ENCODE data around the gene GOLT1A. TPM values are rescaled to one million over a fixed set of nuclear protein-coding genes. Genes with fewer than 3 reads are reported as not detected.

The GOLT1A gene
- 1 to 10 TPM in 1 of 4 donors, under 1 TPM in 1, not detected in 2; 0.91 to 1.5 TPM for total RNA-seq

GRCh38 chr1:204213668-204214662 lies at the start of gene GOLT1A:
TSS of gene GOLT1A (minus strand) at chr1:204213988. CDS start at chr1:204213906, 82 bp downstream.
- TF ChIP-seq CTCF (IDR thresholded peaks at IDR 0.05) (no peak), POLR2A (IDR thresholded peaks at IDR 0.05) (no peak)
- 12 to 15% methylated on average over 40 to 41 of the region's 41 CpGs for WGBS, 2 donors
- DNase-seq (ENCODE audit: low spot score in 2 of 2), result peak; percentile 38 to 89
- H3K4me3 ChIP-seq (ENCODE audit: low read depth, poor library complexity, severe bottlenecking), result no peak within 1 kb of the TSS
- intact Hi-C loops (cut with DNase I; ENCODE audit: low total_unique reads), result loop anchor here (10.0 kb wide), 1 partner anchor 151 kb away; no protein-coding TSS in a partner anchor

GRCh38 chr1:204263254-204263910 lies 49.6 kb upstream of the GOLT1A start:
- intact Hi-C loops (cut with DNase I; ENCODE audit: low total_unique reads), result no loop called here
- TF ChIP-seq POLR2A (IDR thresholded peaks at IDR 0.05), result no peak
- no peak for TF ChIP-seq CTCF (IDR thresholded peaks at IDR 0.05)
- no peak overlapping the region for H3K4me3 ChIP-seq (ENCODE audit: low read depth, poor library complexity, severe bottlenecking)
- no peak for DNase-seq (ENCODE audit: low spot score in 2 of 2)
- WGBS, 2 donors, result 55 to 58% methylated on average over 13 of the region's 13 CpGs

- no peak for TF ChIP-seq POLR2A (IDR thresholded peaks at IDR 0.05)
- TF ChIP-seq CTCF (IDR thresholded peaks at IDR 0.05), result no peak
- intact Hi-C loops (cut with DNase I; ENCODE audit: low total_unique reads), result no loop called here
- no peak overlapping the region for H3K4me3 ChIP-seq (ENCODE audit: low read depth, poor library complexity, severe bottlenecking)
- 80 to 81% methylated on average over 13 of the region's 13 CpGs for WGBS, 2 donors
- DNase-seq (ENCODE audit: low spot score in 2 of 2), result no peak
Observed at GRCh38 chr1:204262506-204263253, 48.9 kb upstream of the GOLT1A start.

GRCh38 chr1:204261746-204262505 lies 48.1 kb upstream of the GOLT1A start:
- DNase-seq (ENCODE audit: low spot score in 2 of 2), result no peak
- 84 to 86% methylated on average over 13 of the region's 13 CpGs for WGBS, 2 donors
- no peak overlapping the region for H3K4me3 ChIP-seq (ENCODE audit: low read depth, poor library complexity, severe bottlenecking)
- no peak for TF ChIP-seq POLR2A (IDR thresholded peaks at IDR 0.05)
- TF ChIP-seq CTCF (IDR thresholded peaks at IDR 0.05), result no peak
- intact Hi-C loops (cut with DNase I; ENCODE audit: low total_unique reads), result no loop called here

- intact Hi-C loops (cut with DNase I; ENCODE audit: low total_unique reads), result no loop called here
- no peak overlapping the region for H3K4me3 ChIP-seq (ENCODE audit: low read depth, poor library complexity, severe bottlenecking)
- DNase-seq (ENCODE audit: low spot score in 2 of 2), result no peak
- no peak for TF ChIP-seq POLR2A (IDR thresholded peaks at IDR 0.05)
- no peak for TF ChIP-seq CTCF (IDR thresholded peaks at IDR 0.05)
- WGBS, 2 donors, result 88 to 89% methylated on average over 8 to 12 of the region's 12 CpGs
Observed at GRCh38 chr1:204261266-204261665, 47.5 kb upstream of the GOLT1A start.

Data from lower leg skin (tissue), 4 donors.